ENCODE measurements around the gene TSPAN7.

TSPAN7 gene

GRCh38 chrX:38595801-38596200 is 34.5 kb downstream of the TSPAN7 start:
- DNase-seq, result no peak

DNA sequence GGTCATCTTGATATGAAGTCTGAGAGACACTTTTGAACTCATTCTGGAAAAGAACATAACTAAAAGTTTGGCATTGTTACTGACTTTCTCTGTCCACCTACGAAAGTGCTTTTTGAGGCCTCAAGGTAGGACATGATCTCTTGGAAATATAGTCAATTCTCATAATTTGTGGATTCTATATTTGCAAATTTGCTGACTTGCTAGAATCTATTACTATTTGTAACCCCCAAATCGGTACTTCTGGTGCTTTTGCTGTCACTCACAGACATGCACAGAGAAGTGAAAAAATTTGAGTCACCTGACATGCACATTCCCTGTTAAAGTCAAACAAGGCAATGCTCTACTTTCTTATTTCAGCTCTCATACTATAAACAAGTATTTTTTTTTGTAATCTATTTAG is 35.6 kb downstream of the TSPAN7 start:
- DNase-seq, result no peak

DNA sequence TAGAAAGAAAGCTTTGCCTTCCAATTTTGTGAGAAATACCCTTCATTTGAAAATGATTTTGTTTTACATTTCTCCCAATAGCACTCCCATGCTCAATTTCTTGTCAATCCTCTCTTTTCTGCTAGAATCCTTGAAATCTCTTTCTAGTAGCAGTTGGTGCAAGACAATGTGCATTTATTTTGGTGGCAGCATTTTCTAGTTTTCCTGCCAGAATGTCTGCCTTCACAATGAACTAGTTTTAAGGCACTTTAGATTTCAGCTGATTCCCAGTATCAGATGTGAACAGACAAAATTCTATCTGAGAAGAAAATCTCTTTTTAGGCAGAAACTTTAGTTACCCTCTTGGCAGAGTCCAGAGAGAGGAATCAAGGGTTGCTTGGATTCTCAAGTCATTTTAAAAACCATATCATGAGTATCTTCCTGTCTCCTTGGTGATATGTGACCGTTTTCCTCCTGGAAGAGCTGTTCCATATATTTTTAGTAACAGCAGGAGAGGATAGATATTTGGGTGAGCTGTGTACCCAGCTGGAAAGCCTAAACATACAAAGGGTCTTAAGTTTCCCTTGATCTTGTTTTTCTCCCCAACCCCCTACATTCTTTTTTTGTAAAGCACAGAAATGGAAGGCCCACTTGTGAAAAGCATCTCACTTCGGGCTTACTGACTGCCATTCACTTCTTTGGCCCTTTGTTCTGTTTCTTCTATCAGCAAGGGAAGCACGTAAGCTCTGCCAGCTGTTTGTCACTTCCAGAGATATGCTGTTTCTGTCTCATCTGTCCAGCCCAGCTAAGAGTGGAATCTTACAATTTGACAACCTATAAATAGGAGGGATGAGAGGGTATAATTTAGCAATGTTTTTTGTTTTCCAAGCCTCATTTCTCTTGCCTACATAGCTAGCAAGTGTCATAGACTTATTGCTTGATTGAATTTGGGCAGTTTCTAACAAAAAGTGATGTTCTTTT is 38.7 kb downstream of the TSPAN7 start:
- no peak for DNase-seq

DNA sequence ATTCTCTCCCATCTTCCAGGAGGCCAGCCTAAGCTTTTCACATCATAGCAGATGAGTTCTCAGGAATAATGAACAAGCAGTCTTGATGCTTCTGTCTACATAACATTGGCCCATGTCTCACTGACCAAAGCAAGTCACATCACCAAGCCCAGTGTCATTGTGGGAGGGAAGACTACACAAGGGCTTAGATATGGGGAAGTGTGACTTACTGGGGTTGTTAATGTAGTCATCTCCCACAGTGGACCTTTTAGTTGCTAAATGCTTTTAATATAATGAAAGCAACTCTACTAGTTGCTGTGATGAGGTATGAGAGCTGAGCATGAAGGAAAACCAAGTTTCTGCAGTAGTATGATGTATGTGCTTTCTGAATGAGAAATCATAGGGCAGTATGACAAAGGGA is 40.5 kb downstream of the TSPAN7 start:
- no peak for DNase-seq

GRCh38 chrX:38606821-38607220 is 45.5 kb downstream of the TSPAN7 start:
- DNase-seq, result no peak

GRCh38 chrX:38607976-38608375 is 46.6 kb downstream of the TSPAN7 start:
- DNase-seq, result no peak

- no peak for DNase-seq
Observed at GRCh38 chrX:38610849-38611248, 49.5 kb downstream of the TSPAN7 start.

DNA sequence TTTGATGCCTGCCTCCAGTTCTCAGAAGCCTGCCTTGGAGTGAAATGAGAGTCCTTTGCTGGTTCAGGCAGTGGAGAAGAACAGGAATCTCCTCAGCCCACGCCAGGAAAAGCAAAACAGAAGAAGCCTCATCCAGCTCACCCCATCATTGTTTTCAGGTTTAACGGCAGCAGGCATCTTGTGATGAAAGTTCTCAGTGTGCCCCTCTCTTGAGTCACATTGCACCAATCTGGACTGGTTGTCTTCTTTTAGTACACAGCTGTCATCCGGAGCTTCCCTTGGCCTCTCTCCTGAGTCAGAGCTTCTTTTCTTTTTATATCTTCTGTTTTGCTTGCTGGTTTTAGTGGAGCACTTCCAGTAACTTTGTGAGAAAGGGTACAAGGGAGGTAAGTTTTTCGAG is 50.9 kb downstream of the TSPAN7 start:
- DNase-seq, result no peak

DNA sequence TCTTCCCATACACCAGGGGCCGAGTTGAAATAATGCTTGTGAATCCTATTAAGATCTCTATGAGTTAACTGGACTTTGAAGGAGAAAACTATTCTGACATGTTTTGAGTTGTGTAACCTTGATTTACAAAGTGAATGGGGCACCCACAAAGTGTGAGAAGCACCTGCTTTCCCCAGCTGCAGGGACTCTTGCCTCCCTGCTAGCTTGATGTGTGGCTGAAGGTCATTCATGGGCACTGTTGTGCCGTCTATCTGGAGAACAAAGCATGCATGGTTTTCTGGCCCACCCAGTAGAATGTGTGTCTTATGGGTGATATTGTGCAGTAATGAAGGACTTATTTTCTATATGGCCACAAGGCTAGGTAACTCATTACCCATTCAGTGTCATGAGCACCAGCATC is 53.1 kb downstream of the TSPAN7 start:
- no peak for DNase-seq

DNA sequence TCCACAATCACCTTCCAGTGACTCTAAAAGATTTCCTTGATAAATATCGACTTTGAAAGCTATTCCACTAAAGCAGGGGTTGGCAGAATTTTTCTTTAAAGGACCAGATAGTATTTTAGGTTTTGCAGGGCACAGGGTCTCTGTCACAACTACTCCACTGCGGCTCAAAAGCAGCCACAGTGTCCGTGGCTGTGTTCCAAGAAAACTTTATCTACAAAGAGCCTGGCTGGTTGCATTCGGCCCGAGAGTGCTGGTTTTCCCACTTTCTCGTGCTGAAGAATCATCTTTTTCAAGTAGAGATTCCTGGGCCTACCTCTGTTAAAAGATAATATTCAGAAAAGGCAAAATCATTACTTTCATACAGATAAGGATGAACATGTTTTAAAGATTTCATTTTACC is 55.6 kb downstream of the TSPAN7 start:
- DNase-seq, result no peak

- DNase-seq, result no peak
Observed at GRCh38 chrX:38618180-38618579, 56.8 kb downstream of the TSPAN7 start.

- no peak for DNase-seq
Observed at GRCh38 chrX:38620623-38621022, 59.3 kb downstream of the TSPAN7 start.

GRCh38 chrX:38626296-38626695 is 65.0 kb downstream of the TSPAN7 start:
- no peak for DNase-seq

- no peak for DNase-seq
Observed at GRCh38 chrX:38627683-38628082, 66.3 kb downstream of the TSPAN7 start.

GRCh38 chrX:38628587-38628986 is 67.2 kb downstream of the TSPAN7 start:
- DNase-seq, result no peak

DNA sequence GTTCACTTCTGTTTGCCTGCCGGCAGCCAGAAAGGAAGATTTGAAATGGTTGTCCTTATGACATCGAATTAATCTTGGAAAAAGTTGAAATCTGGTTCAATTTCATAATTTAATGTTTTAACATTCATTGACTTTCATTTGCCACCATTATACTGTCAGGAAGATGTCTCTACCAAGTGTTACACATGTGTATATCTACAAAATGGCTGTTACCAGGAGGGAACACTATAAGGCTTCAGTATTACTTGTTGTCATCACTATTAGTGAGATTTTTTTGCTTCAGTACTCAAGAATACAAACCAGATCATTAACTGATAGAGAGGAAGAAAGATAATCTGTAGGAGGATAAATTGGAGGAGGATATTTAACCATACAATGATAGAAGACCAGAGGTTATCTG is 71.2 kb downstream of the TSPAN7 start:
- DNase-seq, result no peak

GRCh38 chrX:38634665-38635064 is 73.3 kb downstream of the TSPAN7 start:
- no peak for DNase-seq

GRCh38 chrX:38636949-38637819 is 75.8 kb downstream of the TSPAN7 start:
- no peak for DNase-seq

DNA sequence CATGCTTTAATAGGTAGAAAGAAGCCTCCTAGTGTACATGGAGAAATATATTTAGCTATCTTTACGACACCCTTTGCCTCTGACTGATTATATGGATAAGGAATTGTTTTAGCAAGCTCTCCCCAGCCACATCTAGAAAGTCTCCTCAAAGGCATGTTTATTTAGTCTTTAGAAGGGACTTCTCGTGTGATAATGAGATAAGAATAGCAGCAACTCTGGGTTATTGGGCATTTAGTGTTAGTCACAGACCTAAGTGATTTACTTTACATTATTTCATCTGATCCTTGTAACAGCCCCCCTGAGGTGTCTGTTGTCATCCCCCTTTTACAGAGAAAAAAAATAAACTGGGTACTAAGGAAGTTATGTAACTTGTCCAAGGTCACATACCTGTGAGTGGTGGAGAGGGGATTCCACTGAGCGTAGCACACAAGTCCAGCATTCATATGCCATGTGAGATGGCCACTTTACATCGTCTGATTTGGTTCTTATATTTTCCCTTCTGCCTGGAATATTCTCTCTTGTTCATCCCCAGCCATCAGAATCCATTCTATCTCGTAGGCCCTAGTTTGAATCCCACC is 77.7 kb downstream of the TSPAN7 start:
- no peak for DNase-seq

DNA sequence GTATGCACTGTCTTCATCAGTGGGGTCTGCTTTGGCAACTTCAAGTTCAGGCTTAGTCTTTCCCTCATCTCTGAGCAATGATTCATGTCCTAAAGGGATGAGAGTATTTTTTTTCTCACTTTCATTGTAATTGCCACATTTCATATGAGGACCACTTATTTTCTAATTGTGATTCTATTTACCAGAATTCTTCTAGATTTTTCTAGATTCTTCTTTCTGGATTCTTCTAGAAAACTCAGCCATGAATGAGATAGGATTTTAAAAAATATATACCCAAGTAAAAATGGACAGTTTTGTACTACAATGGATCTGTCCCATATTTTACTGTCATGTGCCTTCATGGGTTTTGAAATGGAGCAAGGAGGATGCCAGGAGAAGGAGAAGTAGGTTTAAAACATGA is 78.4 kb downstream of the TSPAN7 start:
- DNase-seq, result no peak

- DNase-seq, result no peak
Observed at GRCh38 chrX:38641197-38641596, 79.9 kb downstream of the TSPAN7 start.

DNA sequence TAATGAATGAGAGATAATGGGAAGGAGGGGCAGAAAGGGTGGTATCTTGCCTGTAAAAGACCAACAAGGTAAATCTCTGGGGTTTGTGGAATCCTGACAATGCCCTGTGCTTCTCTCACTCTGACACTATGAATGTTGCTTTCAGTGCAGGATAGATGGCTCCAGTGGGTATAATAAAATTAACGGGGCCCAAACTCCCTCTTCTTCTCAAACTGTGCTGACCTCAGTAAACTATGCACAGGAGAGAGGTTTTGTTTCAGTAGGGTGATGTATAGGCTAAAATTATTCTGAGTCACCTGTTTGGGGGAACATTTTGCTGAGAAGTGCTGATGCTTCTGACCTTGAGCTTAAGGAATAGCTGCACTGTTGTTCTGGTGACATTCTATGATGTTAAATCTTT is 82.6 kb downstream of the TSPAN7 start:
- DNase-seq, result no peak

- DNase-seq, result no peak
Observed at GRCh38 chrX:38646129-38646528, 84.8 kb downstream of the TSPAN7 start.

DNA sequence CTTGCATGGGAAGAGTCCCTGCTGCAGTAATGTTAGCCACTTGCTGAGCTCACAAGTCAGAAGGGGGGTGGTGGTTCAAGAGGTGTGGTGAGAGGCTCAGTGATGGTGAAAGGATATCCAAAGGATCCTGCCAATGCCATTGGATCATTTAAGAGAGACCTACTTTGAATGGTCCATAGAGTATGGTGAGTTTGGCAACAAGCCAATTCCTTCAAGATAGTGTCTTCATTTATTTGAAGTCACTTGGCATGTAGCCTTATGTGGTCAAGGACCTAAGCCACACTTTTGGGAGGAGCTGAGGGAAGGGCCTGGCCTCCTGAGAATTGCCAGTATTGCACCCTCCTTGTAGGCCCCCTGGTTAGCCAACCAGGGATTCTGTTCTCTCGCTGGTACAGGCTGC is 87.9 kb downstream of the TSPAN7 start:
- DNase-seq, result no peak
